Measurements from ENCODE around the gene TPO.

The TPO gene

DNA sequence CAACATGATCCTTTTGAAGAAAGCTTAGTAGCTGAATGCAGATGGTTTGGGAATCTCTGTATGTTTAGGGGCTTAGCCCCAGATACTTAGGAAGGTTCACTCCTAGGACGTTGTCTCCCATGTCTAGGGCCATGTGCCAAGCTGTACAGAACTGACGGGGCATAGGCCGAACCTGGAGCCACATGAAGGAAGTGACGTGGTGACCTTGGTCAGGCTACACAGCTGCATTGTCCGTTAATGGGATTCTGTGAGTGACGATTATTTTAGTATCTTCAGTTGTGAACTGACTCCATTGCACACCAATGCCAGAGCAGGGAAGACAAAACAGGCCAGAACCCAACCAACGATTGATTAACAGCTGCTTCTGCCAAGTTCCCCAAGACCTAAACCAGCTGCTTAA lies 139.3 kb downstream of the TPO start:
- TF ChIP-seq, protein P1, sequence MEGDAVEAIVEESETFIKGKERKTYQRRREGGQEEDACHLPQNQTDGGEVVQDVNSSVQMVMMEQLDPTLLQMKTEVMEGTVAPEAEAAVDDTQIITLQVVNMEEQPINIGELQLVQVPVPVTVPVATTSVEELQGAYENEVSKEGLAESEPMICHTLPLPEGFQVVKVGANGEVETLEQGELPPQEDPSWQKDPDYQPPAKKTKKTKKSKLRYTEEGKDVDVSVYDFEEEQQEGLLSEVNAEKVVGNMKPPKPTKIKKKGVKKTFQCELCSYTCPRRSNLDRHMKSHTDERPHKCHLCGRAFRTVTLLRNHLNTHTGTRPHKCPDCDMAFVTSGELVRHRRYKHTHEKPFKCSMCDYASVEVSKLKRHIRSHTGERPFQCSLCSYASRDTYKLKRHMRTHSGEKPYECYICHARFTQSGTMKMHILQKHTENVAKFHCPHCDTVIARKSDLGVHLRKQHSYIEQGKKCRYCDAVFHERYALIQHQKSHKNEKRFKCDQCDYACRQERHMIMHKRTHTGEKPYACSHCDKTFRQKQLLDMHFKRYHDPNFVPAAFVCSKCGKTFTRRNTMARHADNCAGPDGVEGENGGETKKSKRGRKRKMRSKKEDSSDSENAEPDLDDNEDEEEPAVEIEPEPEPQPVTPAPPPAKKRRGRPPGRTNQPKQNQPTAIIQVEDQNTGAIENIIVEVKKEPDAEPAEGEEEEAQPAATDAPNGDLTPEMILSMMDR (IDR thresholded peaks at IDR 0.05; ENCODE audit: low read depth, low read length, missing control alignments) = no peak
- no peak for DNase-seq
- Histone ChIP-seq H3K4me3 (ENCODE audit: low read depth, low read length) (no peak overlapping the region), H3K27me3 (replicated peaks) (no peaks in the 10 kb centered on the region), H3K36me3 (replicated peaks) (no peaks in the 10 kb centered on the region), H3K27ac (no peak overlapping the region)
- in situ Hi-C loops (cut with HindIII; ENCODE audit: low pct_ligation_motif_present, low sequenced_read_pairs) = no loop called here

DNA sequence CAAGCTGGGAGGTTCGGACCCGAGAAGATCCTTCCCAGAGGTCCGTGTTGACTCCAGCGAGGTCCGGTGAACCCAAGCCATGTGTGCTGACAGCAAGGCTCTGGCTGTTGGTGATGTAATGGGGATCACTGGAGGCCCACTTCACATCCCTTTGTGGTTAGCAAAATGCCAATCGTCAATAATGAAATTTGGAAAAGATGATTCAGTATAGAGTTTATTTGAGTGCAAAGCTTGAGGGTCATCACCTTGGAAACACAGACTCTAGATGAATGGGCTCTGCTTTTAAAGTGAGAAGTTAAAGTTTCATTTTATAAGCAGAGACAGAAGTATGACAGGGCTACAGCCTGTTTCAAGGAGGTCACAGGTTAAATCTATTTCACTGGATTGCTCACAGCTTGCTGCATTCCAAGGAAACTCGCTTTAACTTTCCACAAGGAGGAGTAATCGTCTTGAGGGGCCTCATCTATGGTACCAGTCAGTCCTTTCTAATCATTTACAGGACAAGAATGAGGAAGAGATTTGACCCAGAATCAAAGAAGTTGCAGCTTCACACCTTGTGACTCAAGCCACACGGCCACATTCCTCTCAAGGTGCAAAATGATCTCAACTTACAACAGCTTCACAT lies 140.5 kb downstream of the TPO start:
- Histone ChIP-seq H3K27me3 (replicated peaks) (no peaks in the 10 kb centered on the region), H3K27ac (peak overlapping the region; percentile 19), H3K4me3 (ENCODE audit: low read depth, low read length) (no peak overlapping the region), H3K36me3 (replicated peaks) (no peaks in the 10 kb centered on the region)
- TF ChIP-seq, protein P1 (IDR thresholded peaks at IDR 0.05; ENCODE audit: low read depth, low read length, missing control alignments) = peak; percentile 61
- in situ Hi-C loops (cut with HindIII; ENCODE audit: low pct_ligation_motif_present, low sequenced_read_pairs) = no loop called here
- DNase-seq = peak; percentile 69

DNA sequence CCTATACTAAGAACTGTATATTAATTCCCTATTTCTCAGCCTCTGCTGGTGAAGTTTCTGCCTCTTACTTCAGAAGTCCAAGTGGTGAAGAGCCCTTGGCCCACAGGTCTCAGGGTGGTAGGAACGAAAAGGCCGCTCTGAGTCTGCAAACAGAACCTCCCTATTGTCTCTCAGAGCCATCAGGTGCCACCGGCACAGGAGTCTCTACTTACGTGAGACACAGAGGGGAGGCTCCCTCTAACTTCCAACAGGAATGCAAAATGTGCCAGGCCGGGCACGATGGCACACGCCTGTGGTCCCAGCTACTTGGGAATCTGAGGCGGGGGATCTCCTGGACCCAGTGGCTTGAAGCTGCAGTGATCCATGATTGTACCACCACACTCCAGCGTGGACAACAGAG lies 143.0 kb downstream of the TPO start:
- no peaks in the 10 kb centered on the region for H3K36me3 ChIP-seq (replicated peaks)
- no peak overlapping the region for H3K27ac ChIP-seq
- no peak overlapping the region for H3K4me3 ChIP-seq (ENCODE audit: low read depth, low read length)
- DNase-seq = no peak
- H3K27me3 ChIP-seq (replicated peaks) = no peaks in the 10 kb centered on the region
- TF ChIP-seq, protein P1 (IDR thresholded peaks at IDR 0.05; ENCODE audit: low read depth, low read length, missing control alignments) = no peak
- in situ Hi-C loops (cut with HindIII; ENCODE audit: low pct_ligation_motif_present, low sequenced_read_pairs) = no loop called here

DNA sequence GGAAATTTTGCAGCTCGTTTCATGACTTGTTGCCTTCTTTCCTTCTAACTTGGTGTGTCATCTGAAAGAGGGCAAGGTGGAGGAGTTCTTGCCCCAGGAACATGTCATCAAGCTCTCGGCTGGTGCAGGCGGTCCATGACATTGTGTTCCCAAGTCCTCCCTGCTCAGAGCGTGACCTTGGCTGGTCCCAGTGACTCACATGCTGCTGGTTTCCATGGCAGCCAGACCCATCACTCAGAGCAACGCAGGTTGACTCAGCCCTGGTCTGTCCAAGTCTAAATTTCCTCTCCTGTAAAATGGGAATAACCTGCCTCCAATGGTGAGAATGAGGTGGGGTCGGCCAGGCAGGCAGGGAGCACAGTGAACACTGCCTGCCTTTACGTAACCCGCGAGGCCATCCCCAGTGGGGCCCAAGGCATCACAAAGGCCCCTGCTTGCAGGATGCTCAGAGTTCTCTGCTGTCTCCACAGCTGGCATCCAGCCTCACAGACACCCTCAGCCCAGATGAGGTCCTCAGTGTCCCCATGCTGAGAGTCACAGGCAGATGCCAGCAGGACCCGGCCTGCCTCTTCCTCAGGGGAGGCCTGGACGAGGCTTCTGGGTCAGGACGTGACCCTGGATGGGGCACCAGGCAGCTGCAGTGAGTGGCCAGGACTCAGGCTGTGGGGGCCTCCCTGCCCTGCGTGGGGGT lies 143.7 kb downstream of the TPO start:
- in situ Hi-C loops (cut with HindIII; ENCODE audit: low pct_ligation_motif_present, low sequenced_read_pairs) = no loop called here
- Histone ChIP-seq H3K4me3 (ENCODE audit: low read depth, low read length) (no peak overlapping the region), H3K27me3 (replicated peaks) (no peaks in the 10 kb centered on the region), H3K36me3 (replicated peaks) (no peaks in the 10 kb centered on the region), H3K27ac (no peak overlapping the region)
- DNase-seq = peak; percentile 93
- TF ChIP-seq, protein P1 (IDR thresholded peaks at IDR 0.05; ENCODE audit: low read depth, low read length, missing control alignments) = no peak

DNA sequence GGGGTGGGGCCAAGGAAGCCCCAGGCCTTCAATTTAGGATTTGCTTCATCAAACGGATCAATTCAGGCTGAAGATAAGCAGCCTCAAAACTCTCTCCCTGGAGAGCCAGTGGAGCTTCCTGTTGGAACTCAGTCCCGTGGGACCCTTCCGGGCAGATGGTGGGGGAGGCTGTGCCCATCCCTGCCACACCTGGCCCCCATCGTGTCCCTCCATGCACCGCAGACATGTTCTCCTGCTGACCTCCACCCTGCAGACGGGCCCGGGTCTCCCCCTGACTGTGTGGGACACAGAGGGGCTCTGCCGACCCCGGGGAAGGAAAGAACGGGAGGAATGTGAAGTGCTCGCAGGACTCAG lies 144.2 kb downstream of the TPO start:
- in situ Hi-C loops (cut with HindIII; ENCODE audit: low pct_ligation_motif_present, low sequenced_read_pairs) = no loop called here
- H3K4me3 ChIP-seq (ENCODE audit: low read depth, low read length) = no peak overlapping the region
- H3K27me3 ChIP-seq (replicated peaks) = no peaks in the 10 kb centered on the region
- no peak overlapping the region for H3K27ac ChIP-seq
- no peaks in the 10 kb centered on the region for H3K36me3 ChIP-seq (replicated peaks)
- DNase-seq = no peak
- TF ChIP-seq, protein P1 (IDR thresholded peaks at IDR 0.05; ENCODE audit: low read depth, low read length, missing control alignments) = no peak
